ENCODE measurements around the gene XRN1. TPM values are rescaled to one million over a fixed set of nuclear protein-coding genes. Genes with fewer than 3 reads are reported as not detected.

The XRN1 gene
- total and polyA plus RNA-seq, 2 donors (not counting 1 experiment from before 2014, with no cell fraction given) = 6.3 to 91.8 TPM

DNA sequence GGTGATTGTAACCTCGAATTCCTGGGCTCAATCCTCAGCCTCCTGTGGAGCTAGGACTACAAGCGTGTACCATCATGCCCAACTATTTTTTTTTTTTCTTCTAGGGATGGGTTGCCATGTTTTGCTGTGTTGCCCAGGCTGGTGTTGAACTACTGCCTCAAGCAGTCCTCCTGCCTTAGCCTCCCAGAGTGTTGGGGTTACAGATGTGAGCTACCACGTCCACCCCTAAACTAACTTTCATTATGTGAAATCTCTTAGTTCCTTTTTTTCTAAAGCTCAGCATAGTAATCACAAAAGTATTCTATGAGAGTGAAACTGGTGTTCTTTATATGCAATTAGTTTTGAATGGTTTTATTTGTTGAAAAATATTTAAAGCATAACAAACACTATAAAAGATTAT, 92.1 kb downstream of the XRN1 start:
- CTCF ChIA-PET = no interaction called here

DNA sequence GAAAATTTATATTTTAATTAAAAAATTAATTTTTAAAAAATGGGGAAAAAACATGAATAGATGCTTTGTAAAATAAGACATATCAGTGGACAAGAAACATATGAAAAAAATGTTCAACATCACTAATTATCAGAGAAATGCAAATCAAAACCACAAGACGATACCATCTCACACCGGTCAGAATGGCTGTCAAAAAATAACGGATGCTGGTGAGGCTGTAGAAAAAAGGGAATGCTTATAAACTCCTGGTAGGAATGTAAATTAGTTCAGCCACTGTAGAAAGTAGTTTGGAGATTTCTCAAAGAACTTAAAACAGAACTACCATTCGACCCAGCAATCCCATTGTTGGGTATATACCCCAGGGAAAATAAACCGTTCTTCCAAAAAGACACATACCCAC, 93.8 kb downstream of the XRN1 start:
- Histone ChIP-seq H3K27me3 (replicated peaks in 1 of 4; ENCODE audit: control extremely low read depth in 1 of 4, control insufficient read depth in 3 of 4, insufficient read depth in 4 of 4, low read length in 3 of 4) (no peaks in the 10 kb centered on the region), H3K27ac (ENCODE audit: low read length in 2 of 2) (no peak overlapping the region), H4K20me1 (ENCODE audit: control insufficient read depth, insufficient read depth, low read length, poor library complexity, severe bottlenecking) (no peaks in the 10 kb centered on the region), H3K36me3 (replicated peaks in 1 of 2; ENCODE audit: control extremely low read depth in 1 of 2, control insufficient read depth in 1 of 2, extremely low read depth in 1 of 2, insufficient read depth in 2 of 2, low read length in 1 of 2) (peaks cover 29 to 52% of the 10 kb centered on the region in 2 experiments), H3K4me2 (replicated peaks; ENCODE audit: low read depth, low read length, poor library complexity, severe bottlenecking) (no peak overlapping the region), H3K9ac (ENCODE audit: low read length) (no peak overlapping the region), H3K4me3 (ENCODE audit: control extremely low read depth in 1 of 5, extremely low read depth in 1 of 5, insufficient read depth in 1 of 5, low read depth in 2 of 5, low read length in 4 of 5) (no peak overlapping the region), H2AFZ (ENCODE audit: insufficient read depth, low read depth, low read length, poor library complexity, severe bottlenecking) (no peak overlapping the region), H3K79me2 (ENCODE audit: control insufficient read depth, insufficient read depth, low read length) (no peaks in the 10 kb centered on the region), H3K4me1 (ENCODE audit: control insufficient read depth in 2 of 2, insufficient read depth in 2 of 2, low read length in 2 of 2) (peaks cover 3 to 4% of the 10 kb centered on the region in 2 donors), H3K9me3 (ENCODE audit: control extremely low read depth in 1 of 3, control insufficient read depth in 2 of 3, insufficient read depth in 1 of 3, low read length in 2 of 3) (no peaks in the 10 kb centered on the region)
- CTCF ChIA-PET = no interaction called here
- no CpG with 5 or more reads among the region's 5 CpGs for WGBS (ENCODE audit: insufficient coverage)
- Mint-ChIP-seq H3K4me3 (no peak overlapping the region), H3K9me3 (ENCODE audit: insufficient read depth) (no peaks in the 10 kb centered on the region), H3K27me3 (no peaks in the 10 kb centered on the region), H3K4me1 (peaks cover 7% of the 10 kb centered on the region), H3K27ac (no peak overlapping the region)
- ATAC-seq (ENCODE audit: low read depth) (no peak), DNase-seq (no peak)
- intact Hi-C loops (cut with micrococcal nuclease) = no loop called here
- no peak for TF ChIP-seq EZH2 (IDR thresholded peaks at IDR 0.05; ENCODE audit: borderline replicate concordance, insufficient read depth, low read depth, low read length, poor library complexity, severe bottlenecking)
- TF ChIP-seq, protein P1, sequence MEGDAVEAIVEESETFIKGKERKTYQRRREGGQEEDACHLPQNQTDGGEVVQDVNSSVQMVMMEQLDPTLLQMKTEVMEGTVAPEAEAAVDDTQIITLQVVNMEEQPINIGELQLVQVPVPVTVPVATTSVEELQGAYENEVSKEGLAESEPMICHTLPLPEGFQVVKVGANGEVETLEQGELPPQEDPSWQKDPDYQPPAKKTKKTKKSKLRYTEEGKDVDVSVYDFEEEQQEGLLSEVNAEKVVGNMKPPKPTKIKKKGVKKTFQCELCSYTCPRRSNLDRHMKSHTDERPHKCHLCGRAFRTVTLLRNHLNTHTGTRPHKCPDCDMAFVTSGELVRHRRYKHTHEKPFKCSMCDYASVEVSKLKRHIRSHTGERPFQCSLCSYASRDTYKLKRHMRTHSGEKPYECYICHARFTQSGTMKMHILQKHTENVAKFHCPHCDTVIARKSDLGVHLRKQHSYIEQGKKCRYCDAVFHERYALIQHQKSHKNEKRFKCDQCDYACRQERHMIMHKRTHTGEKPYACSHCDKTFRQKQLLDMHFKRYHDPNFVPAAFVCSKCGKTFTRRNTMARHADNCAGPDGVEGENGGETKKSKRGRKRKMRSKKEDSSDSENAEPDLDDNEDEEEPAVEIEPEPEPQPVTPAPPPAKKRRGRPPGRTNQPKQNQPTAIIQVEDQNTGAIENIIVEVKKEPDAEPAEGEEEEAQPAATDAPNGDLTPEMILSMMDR (IDR thresholded peaks at IDR 0.05) = no peak
- POLR2A ChIA-PET = no interaction called here

More for the DNA sequence above, 92.1 kb downstream of the XRN1 start:
- no peaks in the 10 kb centered on the region for H3K79me2 ChIP-seq (ENCODE audit: control insufficient read depth, insufficient read depth, low read length)
- no peak overlapping the region for H3K9ac ChIP-seq (ENCODE audit: low read length)
- TF ChIP-seq EZH2 (IDR thresholded peaks at IDR 0.05; ENCODE audit: borderline replicate concordance, insufficient read depth, low read depth, low read length, poor library complexity, severe bottlenecking) = no peak
- TF ChIP-seq, protein P1 (IDR thresholded peaks at IDR 0.05) = no peak
- no peak overlapping the region for H3K27ac Mint-ChIP-seq
- peaks cover 23 to 52% of the 10 kb centered on the region in 2 experiments for H3K36me3 ChIP-seq (replicated peaks in 1 of 2; ENCODE audit: control extremely low read depth in 1 of 2, control insufficient read depth in 1 of 2, extremely low read depth in 1 of 2, insufficient read depth in 2 of 2, low read length in 1 of 2)
- no peaks in the 10 kb centered on the region for H3K27me3 ChIP-seq (replicated peaks in 1 of 4; ENCODE audit: control extremely low read depth in 1 of 4, control insufficient read depth in 3 of 4, insufficient read depth in 4 of 4, low read length in 3 of 4)
- H3K4me1 Mint-ChIP-seq = peaks cover 7% of the 10 kb centered on the region
- ATAC-seq (ENCODE audit: low read depth) (no peak), DNase-seq (no peak)
- no peak overlapping the region for H2AFZ ChIP-seq (ENCODE audit: insufficient read depth, low read depth, low read length, poor library complexity, severe bottlenecking)
- no peaks in the 10 kb centered on the region for H3K27me3 Mint-ChIP-seq
- H3K9me3 ChIP-seq (ENCODE audit: control extremely low read depth in 1 of 3, control insufficient read depth in 2 of 3, insufficient read depth in 1 of 3, low read length in 2 of 3) = no peaks in the 10 kb centered on the region
- no CpG with 5 or more reads among the region's 3 CpGs for WGBS (ENCODE audit: insufficient coverage)
- no peak overlapping the region for H3K4me2 ChIP-seq (replicated peaks; ENCODE audit: low read depth, low read length, poor library complexity, severe bottlenecking)
- H3K9me3 Mint-ChIP-seq (ENCODE audit: insufficient read depth) = no peaks in the 10 kb centered on the region
- no peaks in the 10 kb centered on the region for H4K20me1 ChIP-seq (ENCODE audit: control insufficient read depth, insufficient read depth, low read length, poor library complexity, severe bottlenecking)
- H3K4me1 ChIP-seq (ENCODE audit: control insufficient read depth in 2 of 2, insufficient read depth in 2 of 2, low read length in 2 of 2) = peaks cover 3 to 4% of the 10 kb centered on the region in 2 donors
- intact Hi-C loops (cut with micrococcal nuclease) = no loop called here
- no peak overlapping the region for H3K27ac ChIP-seq (ENCODE audit: low read length in 2 of 2)
- H3K4me3 ChIP-seq (ENCODE audit: control extremely low read depth in 1 of 5, extremely low read depth in 1 of 5, insufficient read depth in 1 of 5, low read depth in 2 of 5, low read length in 4 of 5) = no peak overlapping the region
- no peak overlapping the region for H3K4me3 Mint-ChIP-seq
- POLR2A ChIA-PET = no interaction called here
